GM18505 (cell line): ENCODE results near the gene PLAAT3.
"Not testable (repeated sequence)": the region's sequence is repeated elsewhere in the genome, so short reads cannot be mapped to it uniquely, and the experiment has no call there.

Source experiments
- ATAC-seq: cut with Tn5 transposase; IDR thresholded peaks from one replicate; pipeline ENCODE4 v1.9.1; 2021; ENCODE audit not compliant: unreplicated experiment
- POLR2A ChIP-seq: IDR thresholded peaks from 4 replicates; pipeline ENCODE4 v1.6.1; 2011; ENCODE audit warnings: borderline replicate concordance; ENCODE audit not compliant: insufficient read depth, insufficient read length; ENCODE audit errors: extremely low read depth

The PLAAT3 gene

GRCh38 chr11:63549411-63549810, 64.8 kb downstream of the PLAAT3 start:
- no peak for ATAC-seq
- no peak for TF ChIP-seq POLR2A

DNA sequence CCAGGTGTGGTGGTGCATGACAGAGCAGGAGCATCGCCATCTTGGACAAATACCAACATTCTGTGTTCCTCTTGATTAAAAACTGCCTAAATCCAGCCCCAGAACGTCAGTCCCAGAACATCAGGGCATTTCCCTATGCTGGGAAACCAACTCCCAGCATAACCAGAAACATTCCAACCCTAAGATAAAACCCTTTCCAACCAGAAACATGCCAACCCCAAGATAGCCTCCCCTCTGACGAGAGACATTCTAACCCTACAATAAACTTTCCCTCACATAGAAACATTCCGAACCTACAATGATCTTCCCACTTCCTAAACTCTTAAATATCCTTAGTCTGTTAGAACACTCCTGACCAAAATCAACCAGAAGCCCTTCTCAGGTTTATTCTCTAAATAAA, 66.1 kb downstream of the PLAAT3 start:
- no peak for ATAC-seq
- TF ChIP-seq POLR2A: no peak

- ATAC-seq: no peak
- no peak for TF ChIP-seq POLR2A
Measured at GRCh38 chr11:63547061-63547460, 67.2 kb downstream of the PLAAT3 start.

- no peak for TF ChIP-seq POLR2A
- no peak for ATAC-seq
Measured at GRCh38 chr11:63543711-63544110, 70.5 kb downstream of the PLAAT3 start.

- not testable (repeated sequence) for ATAC-seq
Measured at GRCh38 chr11:63542506-63542905, 71.7 kb downstream of the PLAAT3 start.

DNA sequence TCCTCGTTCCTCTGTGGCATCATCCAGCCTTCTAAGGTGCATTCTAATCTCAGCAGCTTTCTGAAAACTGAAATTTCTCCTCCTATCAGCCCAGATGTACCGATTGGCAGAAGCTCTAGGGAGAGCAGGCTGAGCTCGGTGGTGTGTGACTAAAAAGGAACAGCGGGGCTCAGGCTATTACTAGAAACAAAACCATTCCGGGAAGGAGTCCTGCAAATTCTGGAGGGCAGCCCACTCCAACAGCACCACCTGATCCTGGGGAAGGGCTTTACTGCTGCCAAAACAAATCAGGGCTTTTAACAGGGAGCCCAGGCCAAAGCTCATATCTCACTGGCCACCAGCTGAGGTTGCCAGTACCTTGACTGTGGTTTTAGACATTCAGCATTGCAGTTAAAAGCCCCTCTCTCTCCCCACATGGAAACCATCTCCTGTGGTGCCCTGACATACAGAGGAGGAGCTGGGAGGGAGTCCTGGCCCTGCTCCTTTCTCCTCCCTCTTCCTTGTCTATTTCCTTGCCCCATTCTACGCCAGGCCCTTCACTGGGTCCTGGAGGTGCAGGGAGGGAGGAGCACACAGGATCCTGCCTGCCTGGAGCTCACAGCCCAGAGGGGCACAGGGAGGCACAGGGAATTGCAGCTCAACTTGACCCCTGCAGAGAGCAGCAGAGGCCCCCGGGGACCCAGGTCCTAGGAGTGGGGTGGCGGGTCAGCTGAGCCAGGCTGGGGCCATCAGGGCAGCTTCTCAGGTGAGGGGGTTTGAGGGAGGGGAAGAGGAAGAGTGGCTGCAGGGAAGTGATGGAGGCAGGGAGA, 76.7 kb downstream of the PLAAT3 start:
- TF ChIP-seq POLR2A: no peak
- no peak for ATAC-seq

GRCh38 chr11:63536669-63537292, 77.5 kb downstream of the PLAAT3 start, which contains the start of gene PLAAT4:
PLAAT4 (plus strand) TSS chr11:63536808; CDS start chr11:63536869, 61 bp downstream.
- no peak for ATAC-seq
- peak; percentile 51 for TF ChIP-seq POLR2A

DNA sequence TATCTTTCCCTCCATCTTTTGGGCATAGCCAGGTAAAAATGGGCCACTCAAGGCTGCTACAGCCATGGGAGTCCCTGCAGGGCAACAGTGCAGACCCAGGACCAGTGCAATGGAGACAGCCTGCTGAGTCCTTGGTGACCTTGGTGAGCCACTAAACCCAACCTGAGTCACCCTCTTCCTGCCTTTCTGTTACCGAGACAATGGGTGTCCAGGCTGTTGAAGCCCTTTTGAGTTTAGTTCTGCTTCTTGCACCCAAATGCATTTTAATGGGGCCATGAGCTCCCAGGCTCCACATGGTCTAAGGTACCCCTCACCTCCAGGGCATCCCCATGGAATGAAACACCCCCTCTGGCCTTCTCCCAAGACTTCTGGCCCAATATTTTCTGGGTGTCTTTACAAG, 78.5 kb downstream of the PLAAT3 start:
- ATAC-seq: no peak
- TF ChIP-seq POLR2A: no peak

- TF ChIP-seq POLR2A: no peak
- ATAC-seq: no peak
Measured at GRCh38 chr11:63534895-63535461, 79.3 kb downstream of the PLAAT3 start.

GRCh38 chr11:63534076-63534475, 80.2 kb downstream of the PLAAT3 start:
- no peak for ATAC-seq
- TF ChIP-seq POLR2A: no peak

- no peak for ATAC-seq
- TF ChIP-seq POLR2A: no peak
Measured at GRCh38 chr11:63532799-63533475, 81.3 kb downstream of the PLAAT3 start.

DNA sequence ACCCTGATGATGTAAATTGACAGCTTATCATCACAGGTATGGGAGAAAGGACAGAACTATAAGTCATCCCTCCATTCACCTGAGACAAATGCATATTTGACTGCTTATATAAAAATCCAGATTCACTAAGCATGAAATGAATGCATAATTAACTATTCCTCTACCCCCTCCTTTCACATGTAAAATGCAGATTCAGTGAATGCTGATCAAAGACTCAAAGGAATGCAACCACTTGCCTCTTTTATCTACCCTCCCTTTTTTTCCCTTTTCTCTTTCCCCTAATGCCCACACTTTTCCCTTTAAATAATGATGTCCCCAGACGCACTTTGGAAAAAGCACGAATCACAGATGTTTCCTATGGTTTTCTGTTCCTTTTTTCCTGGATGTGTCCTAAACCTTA, 82.1 kb downstream of the PLAAT3 start:
- ATAC-seq: no peak
- TF ChIP-seq POLR2A: no peak

GRCh38 chr11:63531074-63531792, 83.0 kb downstream of the PLAAT3 start:
- ATAC-seq: peak; percentile 87
